HEK293T (cell line): ENCODE results near the gene BNIP5.

ENCODE experiments used
- CTCF ChIA-PET: fragments of 350-600 bp; formaldehyde crosslinking; extraction: SDS; loops from one replicate; lab custom pipeline; 2021; ENCODE audit warnings: antibody characterized with exemption, inconsistent platforms; lab: Yijun Ruan, JAX
- POLR2A ChIA-PET: fragments of 350-600 bp; formaldehyde crosslinking; extraction: SDS; loops from one replicate; lab custom pipeline; 2020; ENCODE audit warnings: antibody characterized with exemption, inconsistent platforms; lab: Yijun Ruan, JAX
- DNase-seq: peaks from one replicate; pipeline ENCODE4 v3.0.0; 2012; ENCODE audit warnings: mixed read lengths; ENCODE audit errors: extremely low spot score
- ARNT ChIP-seq: fragments of 450-650 bp; IDR thresholded peaks from 2 replicates; pipeline ENCODE4 v1.6.1; 2017; ENCODE audit warnings: mild to moderate bottlenecking
- BHLHE40 ChIP-seq: fragments of 450-650 bp; IDR thresholded peaks from 2 replicates; pipeline ENCODE4 v1.6.1; 2016; ENCODE audit warnings: mild to moderate bottlenecking, moderate library complexity, borderline replicate concordance
- CTBP1 ChIP-seq: fragments of 450-650 bp; IDR thresholded peaks from 2 replicates; pipeline ENCODE4 v1.6.1; 2016; ENCODE audit warnings: borderline replicate concordance
- ELF4 ChIP-seq: fragments of 450-650 bp; IDR thresholded peaks from 2 replicates; pipeline ENCODE4 v1.6.1; 2017; ENCODE audit warnings: antibody characterized with exemption
- FOXA1 ChIP-seq: fragments of 450-650 bp; IDR thresholded peaks from 2 replicates; pipeline ENCODE4 v1.6.1; 2016; ENCODE audit warnings: mild to moderate bottlenecking
- FOXK2 ChIP-seq: fragments of 450-650 bp; IDR thresholded peaks from 2 replicates; pipeline ENCODE4 v1.6.1; 2016; ENCODE audit warnings: mild to moderate bottlenecking
- FOXM1 ChIP-seq: fragments of 450-650 bp; IDR thresholded peaks from 2 replicates; pipeline ENCODE4 v1.6.1; 2017; ENCODE audit warnings: mild to moderate bottlenecking, borderline replicate concordance
- L3MBTL2 ChIP-seq: fragments of 450-650 bp; conservative IDR thresholded peaks from 2 replicates; pipeline ENCODE4 v1.6.1; 2016; ENCODE audit warnings: mild to moderate bottlenecking
- LEF1 ChIP-seq: fragments of 450-650 bp; IDR thresholded peaks from 2 replicates; pipeline ENCODE4 v1.6.1; 2017; ENCODE audit warnings: mild to moderate bottlenecking, borderline replicate concordance
- NFRKB ChIP-seq: fragments of 450-650 bp; IDR thresholded peaks from 2 replicates; pipeline ENCODE4 v1.6.1; 2016; ENCODE audit warnings: mild to moderate bottlenecking, moderate library complexity
- SP1 ChIP-seq: fragments of 450-650 bp; IDR thresholded peaks from 2 replicates; pipeline ENCODE4 v1.6.1; 2017
- SUZ12 ChIP-seq: fragments of 450-650 bp; IDR thresholded peaks from 2 replicates; pipeline ENCODE4 v1.6.1; 2016; ENCODE audit warnings: mild to moderate bottlenecking
- TARDBP ChIP-seq: fragments of 450-650 bp; IDR thresholded peaks from 2 replicates; pipeline ENCODE4 v1.6.1; 2016
- ZNF384 ChIP-seq: fragments of 450-650 bp; IDR thresholded peaks from 2 replicates; pipeline ENCODE4 v1.6.1; 2016

Gene BNIP5

DNA sequence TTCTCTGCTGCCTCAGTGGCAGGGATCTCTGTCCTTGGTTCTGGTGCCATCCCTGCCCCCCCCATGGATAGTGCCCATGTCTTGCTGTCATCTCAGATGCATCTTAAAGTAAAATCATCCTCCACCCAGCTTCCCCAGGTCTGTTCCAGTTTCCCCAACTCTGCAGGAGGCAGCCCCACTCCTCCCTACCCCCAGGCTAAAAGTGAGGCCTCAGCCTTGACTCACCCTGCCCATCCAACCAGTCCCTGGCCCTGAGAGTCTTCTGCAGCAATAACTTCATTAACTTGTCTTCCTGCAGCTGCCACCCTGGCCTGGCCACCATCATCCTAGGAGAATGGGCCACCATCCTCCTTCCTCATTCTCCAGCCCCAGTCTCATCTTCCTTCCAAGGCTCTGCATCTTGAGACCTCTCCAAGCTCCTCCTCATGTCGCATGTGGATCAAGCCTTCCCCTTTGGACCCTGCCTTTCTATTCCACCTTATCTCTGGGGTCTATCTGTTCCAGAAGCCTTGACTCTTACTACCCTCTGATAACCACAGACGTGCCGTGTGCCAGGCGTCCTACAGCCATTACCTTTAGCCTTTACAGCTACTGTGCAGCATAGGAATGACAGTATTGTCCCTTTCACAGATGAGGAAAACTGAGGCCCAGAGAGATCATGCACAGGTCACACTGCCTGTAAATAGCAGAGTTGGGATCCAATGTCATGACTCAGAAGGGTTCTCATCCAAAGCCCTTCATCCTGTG is 68.8 kb downstream of the BNIP5 start:
- no peak for DNase-seq
- TF ChIP-seq ZNF384: no peak
- no peak for TF ChIP-seq TARDBP
- no peak for TF ChIP-seq FOXM1
- TF ChIP-seq BHLHE40: no peak
- ChIA-PET CTCF (no interaction called here), POLR2A (no interaction called here)

DNA sequence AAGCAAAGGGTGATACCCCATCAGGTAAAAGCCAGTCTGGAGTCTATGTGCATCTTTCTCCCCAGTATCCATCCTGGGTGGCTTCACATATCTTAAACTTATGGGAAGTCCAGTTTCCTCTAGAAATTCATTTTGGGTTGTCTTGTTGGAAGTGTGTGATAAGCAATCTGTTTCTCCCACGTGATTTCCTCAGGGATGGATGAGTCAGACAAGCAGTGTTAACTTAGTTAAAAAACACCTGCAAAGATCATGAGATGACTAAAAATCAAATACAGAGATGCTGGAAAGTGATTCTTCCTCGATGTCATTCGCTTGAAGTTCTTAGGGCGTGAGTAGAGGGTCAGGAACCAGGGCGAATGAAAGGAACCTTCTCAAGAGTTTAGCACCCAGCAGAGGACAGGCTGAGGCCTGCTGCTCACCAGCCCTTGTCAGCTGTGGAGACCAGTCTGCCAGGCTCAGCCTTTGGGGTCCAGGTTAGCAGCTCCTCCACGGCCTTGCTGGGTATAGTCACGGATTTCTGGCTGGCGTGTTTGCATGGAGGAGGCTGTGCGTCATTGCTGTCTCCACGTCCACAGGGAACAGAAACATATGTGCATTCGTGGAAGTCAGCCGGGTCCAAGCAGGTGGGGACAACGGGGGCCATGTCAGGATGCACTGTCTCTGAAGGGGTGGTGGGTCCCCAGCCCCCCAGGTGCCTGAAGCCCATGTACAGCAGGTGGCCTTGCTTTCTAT is 69.6 kb downstream of the BNIP5 start:
- no peak for DNase-seq
- TF ChIP-seq ARNT (no peak), TARDBP (no peak), FOXM1 (no peak), FOXK2 (no peak), ELF4 (no peak), SUZ12 (no peak), CTBP1 (no peak), FOXA1 (no peak), NFRKB (no peak), BHLHE40 (no peak), ZNF384 (no peak), SP1 (no peak), L3MBTL2 (no peak), LEF1 (no peak)
- ChIA-PET POLR2A (no interaction called here), CTCF (no interaction called here)
